ENCODE results near the gene EGR1.
A peak's percentile ranks its signal among the peaks of the same experiment; 100 is the strongest.

EGR1 gene

DNA sequence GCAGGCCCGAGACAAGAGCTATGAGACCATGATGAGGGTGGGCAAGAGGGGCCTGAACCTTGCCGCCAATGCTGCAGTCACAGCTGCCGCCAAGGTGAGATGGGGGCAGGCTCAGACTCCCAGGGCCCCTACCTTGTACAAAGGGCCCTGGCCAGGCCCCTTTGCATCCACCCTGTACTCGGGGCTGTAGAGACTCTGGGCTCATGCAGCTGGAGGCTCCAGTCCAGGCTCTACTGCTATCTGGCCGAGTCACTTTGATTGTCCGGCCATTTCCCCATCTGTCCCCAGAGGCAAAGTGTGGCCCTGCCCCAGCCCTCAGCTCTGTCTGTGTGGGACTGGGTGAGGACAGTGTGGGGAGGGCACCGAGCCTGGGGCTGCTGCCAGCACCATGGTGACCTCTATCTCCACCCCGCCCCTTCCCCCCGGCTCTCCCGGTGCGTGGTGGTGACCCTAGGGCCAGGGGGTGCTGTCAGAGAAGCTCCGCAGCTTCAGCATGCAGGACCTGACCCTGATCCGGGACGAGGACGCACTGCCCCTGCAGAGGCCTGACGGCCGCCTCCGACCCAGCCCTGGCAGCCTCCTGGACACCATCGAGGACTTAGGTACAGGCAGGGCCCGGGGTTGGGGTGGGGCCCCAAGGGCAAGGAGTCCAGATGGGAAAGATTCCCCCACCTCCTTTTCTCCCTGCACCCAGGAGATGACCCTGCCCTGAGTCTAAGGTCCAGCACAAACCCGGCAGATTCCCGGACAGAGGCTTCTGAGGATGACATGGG lies 20.3 kb upstream of the EGR1 start:
- H3K27ac ChIP-seq (ENCODE audit: low read depth, low read length): no peak overlapping the region

DNA sequence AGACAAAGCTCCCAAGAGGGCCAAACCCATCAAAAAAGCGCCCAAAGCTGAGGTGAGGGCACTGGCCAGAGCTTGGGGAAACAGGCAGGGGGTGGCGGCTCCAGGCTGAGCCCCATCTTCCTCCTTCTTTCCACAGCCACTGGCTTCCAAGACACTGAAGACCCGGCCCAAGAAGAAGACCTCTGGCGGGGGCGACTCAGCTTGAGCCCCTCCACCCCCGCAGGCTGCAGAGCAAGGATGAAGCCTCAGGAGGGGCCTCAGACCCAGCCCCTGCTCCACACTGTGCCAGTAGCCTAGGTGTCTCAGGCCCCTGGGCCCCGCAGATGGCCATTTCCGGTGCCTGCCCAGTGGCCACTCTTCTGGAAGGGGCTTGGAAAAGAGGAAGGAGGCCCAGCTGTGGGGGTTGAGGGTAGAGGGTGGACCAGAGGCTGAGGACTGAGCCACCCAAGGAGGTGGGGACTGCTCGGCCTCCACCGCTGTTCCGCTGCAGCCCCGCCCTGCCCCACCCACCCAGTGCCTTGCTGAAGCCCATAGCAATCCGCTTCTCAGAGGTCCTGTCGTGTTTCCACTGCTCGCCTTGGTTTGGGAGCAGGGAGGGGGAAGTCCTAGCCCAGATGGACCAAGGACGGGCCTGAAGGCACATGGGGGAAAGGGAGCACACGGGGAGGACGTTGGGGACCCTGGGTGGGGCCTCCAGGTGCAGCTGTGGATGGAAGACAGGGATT lies 19.6 kb upstream of the EGR1 start:
- H3K27ac ChIP-seq (ENCODE audit: low read depth, low read length): no peak overlapping the region
- no peaks in the 10 kb centered on the region for H3K27me3 ChIP-seq (ENCODE audit: control insufficient read depth in 1 of 2, insufficient read depth in 2 of 2, low read length in 2 of 2)

More for the DNA sequence above, 20.3 kb upstream of the EGR1 start:
- H3K9ac ChIP-seq (ENCODE audit: low read length): no peak overlapping the region
- no peaks in the 10 kb centered on the region for H3K9me3 ChIP-seq (ENCODE audit: low read length)
- no peaks in the 10 kb centered on the region for H3K27me3 ChIP-seq (ENCODE audit: control insufficient read depth in 1 of 2, insufficient read depth in 2 of 2, low read length in 2 of 2)
- H3K36me3 ChIP-seq (ENCODE audit: insufficient read depth, low read length): no peaks in the 10 kb centered on the region
- H3K4me3 ChIP-seq (ENCODE audit: low read depth in 1 of 2, low read length in 2 of 2): no peak overlapping the region
- H3K4me1 ChIP-seq (ENCODE audit: insufficient read depth, low read length): peaks cover 13% of the 10 kb centered on the region

DNA sequence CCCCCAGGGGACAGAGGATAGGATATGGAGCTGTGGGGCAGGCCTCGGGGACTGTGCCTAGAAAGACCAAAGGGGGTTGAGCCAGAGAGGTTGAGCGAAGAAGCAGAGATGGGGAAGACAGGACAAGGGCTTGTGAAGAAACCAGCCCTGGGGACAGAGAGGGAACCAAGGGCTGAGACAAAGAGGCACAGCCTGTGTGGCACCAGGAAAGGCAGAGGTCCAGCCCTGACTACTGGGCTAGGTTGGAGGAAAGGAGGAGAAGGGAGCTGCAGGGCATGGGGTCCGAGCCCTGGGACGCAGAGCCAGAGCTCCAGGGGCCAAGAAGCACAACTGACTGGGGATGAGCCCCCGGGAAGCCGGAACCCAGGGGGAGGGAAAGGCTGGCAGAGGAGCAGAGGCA lies 17.2 kb upstream of the EGR1 start:
- no peaks in the 10 kb centered on the region for H3K27me3 ChIP-seq (ENCODE audit: control insufficient read depth in 1 of 2, insufficient read depth in 2 of 2, low read length in 2 of 2)
- peaks cover 12% of the 10 kb centered on the region for H3K4me1 ChIP-seq (ENCODE audit: insufficient read depth, low read length)
- H3K27ac ChIP-seq (ENCODE audit: low read depth, low read length): no peak overlapping the region
- H3K4me3 ChIP-seq (ENCODE audit: low read depth in 1 of 2, low read length in 2 of 2): no peak overlapping the region
- no peaks in the 10 kb centered on the region for H3K9me3 ChIP-seq (ENCODE audit: low read length)
- no peaks in the 10 kb centered on the region for H3K36me3 ChIP-seq (ENCODE audit: insufficient read depth, low read length)
- no peak overlapping the region for H3K9ac ChIP-seq (ENCODE audit: low read length)

More for the DNA sequence above, 19.6 kb upstream of the EGR1 start:
- no peaks in the 10 kb centered on the region for H3K9me3 ChIP-seq (ENCODE audit: low read length)
- H3K4me3 ChIP-seq (ENCODE audit: low read depth in 1 of 2, low read length in 2 of 2): no peak overlapping the region
- H3K4me1 ChIP-seq (ENCODE audit: insufficient read depth, low read length): peaks cover 12% of the 10 kb centered on the region
- no peaks in the 10 kb centered on the region for H3K36me3 ChIP-seq (ENCODE audit: insufficient read depth, low read length)
- no peak overlapping the region for H3K9ac ChIP-seq (ENCODE audit: low read length)

- H3K9ac ChIP-seq (ENCODE audit: low read length): no peak overlapping the region
- no peaks in the 10 kb centered on the region for H3K36me3 ChIP-seq (ENCODE audit: insufficient read depth, low read length)
- no peaks in the 10 kb centered on the region for H3K9me3 ChIP-seq (ENCODE audit: low read length)
- H3K27me3 ChIP-seq (ENCODE audit: control insufficient read depth in 1 of 2, insufficient read depth in 2 of 2, low read length in 2 of 2): no peaks in the 10 kb centered on the region
- peaks cover 12% of the 10 kb centered on the region for H3K4me1 ChIP-seq (ENCODE audit: insufficient read depth, low read length)
- no peak overlapping the region for H3K27ac ChIP-seq (ENCODE audit: low read depth, low read length)
- H3K4me3 ChIP-seq (ENCODE audit: low read depth in 1 of 2, low read length in 2 of 2): no peak overlapping the region
Observed at GRCh38 chr5:138448481-138449398, 16.5 kb upstream of the EGR1 start.

GRCh38 chr5:138449501-138450239 lies 15.6 kb upstream of the EGR1 start:
- no peaks in the 10 kb centered on the region for H3K27me3 ChIP-seq (ENCODE audit: control insufficient read depth in 1 of 2, insufficient read depth in 2 of 2, low read length in 2 of 2)
- peak overlapping the region; percentile 6 for H3K27ac ChIP-seq (ENCODE audit: low read depth, low read length)
- peak overlapping the region in 1 of 2 donors; percentile 23 for H3K4me3 ChIP-seq (ENCODE audit: low read depth in 1 of 2, low read length in 2 of 2)
- H3K9ac ChIP-seq (ENCODE audit: low read length): no peak overlapping the region
- H3K4me1 ChIP-seq (ENCODE audit: insufficient read depth, low read length): peaks cover 12% of the 10 kb centered on the region
- no peaks in the 10 kb centered on the region for H3K36me3 ChIP-seq (ENCODE audit: insufficient read depth, low read length)
- H3K9me3 ChIP-seq (ENCODE audit: low read length): no peaks in the 10 kb centered on the region

DNA sequence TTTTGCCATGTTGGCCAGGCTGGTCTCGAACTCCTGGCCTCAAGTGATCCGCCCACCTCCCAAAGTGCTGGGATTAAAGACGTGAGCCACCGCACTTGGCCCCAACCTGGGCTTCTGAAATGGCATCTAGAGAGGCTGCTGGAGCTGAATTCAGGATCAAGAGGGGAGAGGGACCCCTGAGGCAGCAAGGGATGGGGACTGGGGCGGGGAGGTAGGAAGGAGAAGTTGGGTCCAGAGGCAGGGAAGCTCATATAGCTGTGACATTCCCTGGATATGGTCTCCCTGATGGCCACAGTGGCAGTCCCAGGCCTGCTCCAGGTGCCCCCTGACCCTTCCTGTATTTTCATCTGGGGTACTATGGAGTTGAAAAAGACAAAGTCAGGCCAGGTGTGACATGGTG lies 14.3 kb upstream of the EGR1 start:
- no peak overlapping the region for H3K4me3 ChIP-seq (ENCODE audit: low read depth in 1 of 2, low read length in 2 of 2)
- peaks cover 12% of the 10 kb centered on the region for H3K4me1 ChIP-seq (ENCODE audit: insufficient read depth, low read length)
- H3K27ac ChIP-seq (ENCODE audit: low read depth, low read length): no peak overlapping the region
- H3K27me3 ChIP-seq (ENCODE audit: control insufficient read depth in 1 of 2, insufficient read depth in 2 of 2, low read length in 2 of 2): no peaks in the 10 kb centered on the region
- H3K9me3 ChIP-seq (ENCODE audit: low read length): no peaks in the 10 kb centered on the region
- no peaks in the 10 kb centered on the region for H3K36me3 ChIP-seq (ENCODE audit: insufficient read depth, low read length)
- H3K9ac ChIP-seq (ENCODE audit: low read length): no peak overlapping the region

- Histone ChIP-seq H3K4me3 (ENCODE audit: low read depth in 1 of 2, low read length in 2 of 2) (no peak overlapping the region), H3K9me3 (ENCODE audit: low read length) (no peaks in the 10 kb centered on the region), H3K27ac (ENCODE audit: low read depth, low read length) (no peak overlapping the region), H3K27me3 (ENCODE audit: control insufficient read depth in 1 of 2, insufficient read depth in 2 of 2, low read length in 2 of 2) (no peaks in the 10 kb centered on the region), H3K4me1 (ENCODE audit: insufficient read depth, low read length) (peaks cover 12% of the 10 kb centered on the region), H3K36me3 (ENCODE audit: insufficient read depth, low read length) (no peaks in the 10 kb centered on the region), H3K9ac (ENCODE audit: low read length) (no peak overlapping the region)
Observed at GRCh38 chr5:138452720-138453119, 12.6 kb upstream of the EGR1 start.

- H3K9ac ChIP-seq (ENCODE audit: low read length): no peak overlapping the region
- peaks cover 18% of the 10 kb centered on the region for H3K4me1 ChIP-seq (ENCODE audit: insufficient read depth, low read length)
- H3K36me3 ChIP-seq (ENCODE audit: insufficient read depth, low read length): no peaks in the 10 kb centered on the region
- no peak overlapping the region for H3K4me3 ChIP-seq (ENCODE audit: low read depth in 1 of 2, low read length in 2 of 2)
- H3K9me3 ChIP-seq (ENCODE audit: low read length): no peaks in the 10 kb centered on the region
- H3K27ac ChIP-seq (ENCODE audit: low read depth, low read length): no peak overlapping the region
- H3K27me3 ChIP-seq (ENCODE audit: control insufficient read depth in 1 of 2, insufficient read depth in 2 of 2, low read length in 2 of 2): no peaks in the 10 kb centered on the region
Observed at GRCh38 chr5:138453590-138453989, 11.7 kb upstream of the EGR1 start.

- Histone ChIP-seq H3K4me1 (ENCODE audit: insufficient read depth, low read length) (peaks cover 23% of the 10 kb centered on the region), H3K27ac (ENCODE audit: low read depth, low read length) (no peak overlapping the region), H3K27me3 (ENCODE audit: control insufficient read depth in 1 of 2, insufficient read depth in 2 of 2, low read length in 2 of 2) (no peaks in the 10 kb centered on the region), H3K9me3 (ENCODE audit: low read length) (no peaks in the 10 kb centered on the region), H3K4me3 (ENCODE audit: low read depth in 1 of 2, low read length in 2 of 2) (no peak overlapping the region), H3K9ac (ENCODE audit: low read length) (no peak overlapping the region), H3K36me3 (ENCODE audit: insufficient read depth, low read length) (no peaks in the 10 kb centered on the region)
Observed at GRCh38 chr5:138454121-138454520, 11.2 kb upstream of the EGR1 start.

DNA sequence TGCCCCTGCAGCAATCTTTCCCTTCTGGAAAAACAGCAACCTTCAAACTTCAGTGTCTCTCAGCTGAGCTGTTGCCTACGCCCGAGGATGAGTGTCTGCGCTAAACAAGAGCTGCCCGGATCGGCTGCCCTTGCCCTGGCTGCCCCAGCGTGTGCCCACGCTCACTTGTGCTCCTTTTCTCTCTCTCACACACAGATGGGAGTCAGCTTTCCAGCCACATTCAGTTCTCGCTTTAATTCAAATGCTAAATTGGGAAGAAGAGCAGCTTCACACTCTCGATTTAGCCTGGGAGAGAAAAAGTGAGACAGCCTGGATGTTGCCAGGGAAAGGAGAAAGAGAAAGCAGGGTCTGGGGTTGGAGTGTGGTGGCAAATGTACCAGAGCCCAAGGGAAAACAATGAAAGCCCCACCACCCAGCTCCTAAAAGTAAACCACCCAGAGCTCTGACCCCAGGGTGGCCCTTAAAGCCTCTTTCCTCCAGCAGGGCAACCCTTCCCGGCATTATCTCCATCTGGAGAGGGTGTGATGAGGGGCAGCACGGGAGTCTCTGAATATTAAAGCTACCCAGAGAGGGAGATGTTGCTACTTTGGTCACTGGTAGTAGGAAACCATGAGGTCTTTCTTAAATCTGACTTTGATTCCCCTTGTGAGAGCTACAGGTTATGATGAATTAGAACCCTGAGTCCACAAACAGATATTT lies 9.9 kb upstream of the EGR1 start:
- H3K9me3 ChIP-seq (ENCODE audit: low read length): no peaks in the 10 kb centered on the region
- H3K27me3 ChIP-seq (ENCODE audit: control insufficient read depth in 1 of 2, insufficient read depth in 2 of 2, low read length in 2 of 2): no peaks in the 10 kb centered on the region
- no peak overlapping the region for H3K4me3 ChIP-seq (ENCODE audit: low read depth in 1 of 2, low read length in 2 of 2)
- H3K4me1 ChIP-seq (ENCODE audit: insufficient read depth, low read length): peaks cover 13% of the 10 kb centered on the region
- no peak overlapping the region for H3K9ac ChIP-seq (ENCODE audit: low read length)
- H3K36me3 ChIP-seq (ENCODE audit: insufficient read depth, low read length): no peaks in the 10 kb centered on the region
- no peak overlapping the region for H3K27ac ChIP-seq (ENCODE audit: low read depth, low read length)
